GM12878 (cell line): ENCODE data around the gene OLFM1. TPM values are rescaled to one million over a fixed set of nuclear protein-coding genes. Genes with fewer than 3 reads are reported as not detected.

Experiments
- ATAC-seq: fragments of 200-7000 bp; cut with Tn5 transposase; 3 replicates; pipeline ENCODE4 v1.9.1; 2020; ENCODE audit warnings: mild to moderate bottlenecking, moderate library complexity
- BruUV-seq: library from RNA; stranded (reverse); fragments of 400-500 nt; replicated peaks from 2 replicates; lab custom pipeline; 2021; lab: Mats Ljungman, UMichigan
- CTCF ChIA-PET: fragments of 300-600 bp; sonication (Branson Sonifier 250); formaldehyde crosslinking; extraction: SDS; loops from one replicate; lab custom pipeline; 2021; ENCODE audit warnings: inconsistent platforms; lab: Yijun Ruan, JAX
- POLR2A ChIA-PET: fragments of 350-600 bp; formaldehyde crosslinking; extraction: SDS; loops from one replicate; lab custom pipeline; 2021; ENCODE audit warnings: inconsistent platforms; lab: Charles Lee
- RAD21 ChIA-PET: fragments of 300-600 bp; sonication (Branson Sonifier 250); formaldehyde crosslinking; loops from one replicate; lab custom pipeline; 2023; ENCODE audit warnings: antibody characterized with exemption; ENCODE audit not compliant: unreplicated experiment; lab: Charles Lee
- SMC1A ChIA-PET: fragments of 300-600 bp; sonication (Branson Sonifier 250); formaldehyde crosslinking; loops from one replicate; lab custom pipeline; 2023; ENCODE audit not compliant: unreplicated experiment, uncharacterized antibody; lab: Charles Lee
- DNase-seq: peaks from one replicate; pipeline ENCODE4 v3.0.0-alpha.2; 2011; ENCODE audit warnings: low read depth, low spot score
- FAIRE-seq: peaks from 3 replicates; lab custom pipeline; 2011; peaks lifted over from hg19 to GRCh38; lab: Jason Lieb, UNC
- H2AFZ ChIP-seq: 2 replicates; pipeline ENCODE4 v1.6.0; 2011; ENCODE audit warnings: low read depth, low read length, control low read depth; ENCODE audit not compliant: control insufficient read depth
- H3K27ac ChIP-seq: 2 replicates; pipeline ENCODE4 v1.5.1; 2011; ENCODE audit warnings: control low read depth; ENCODE audit not compliant: control insufficient read depth, insufficient read depth
- H3K27me3 ChIP-seq, 2 experiments: replicated peaks in 1 of 2; 2 replicates each; pipeline versions ENCODE4 v1.6.0 to v1.6.1; 2011; ENCODE audit warnings: low read length in 1 of 2; ENCODE audit not compliant: control insufficient read depth in 2 of 2, insufficient read depth in 2 of 2
- H3K36me3 ChIP-seq, 2 experiments: 2 replicates each; pipeline ENCODE4 v1.5.1; 2011; ENCODE audit warnings: low read length in 1 of 2; ENCODE audit not compliant: control insufficient read depth in 2 of 2, insufficient read depth in 2 of 2
- H3K4me1 ChIP-seq: 2 replicates; pipeline ENCODE4 v1.6.1; 2011; ENCODE audit warnings: mild to moderate bottlenecking, low read length, moderate library complexity, mixed read lengths; ENCODE audit not compliant: control insufficient read depth, insufficient read depth
- H3K4me2 ChIP-seq: 2 replicates; pipeline ENCODE4 v1.6.0; 2011; ENCODE audit warnings: control low read depth; ENCODE audit not compliant: control insufficient read depth, insufficient read depth
- H3K4me3 ChIP-seq: fragments of 200-600 bp; sonication (generic); 2 replicates; pipeline ENCODE4 v1.5.1; 2016
- H3K79me2 ChIP-seq: 2 replicates; pipeline ENCODE4 v1.6.0; 2011; ENCODE audit warnings: low read length; ENCODE audit not compliant: control insufficient read depth, insufficient read depth
- H3K9ac ChIP-seq: 2 replicates; pipeline ENCODE4 v1.8.0; 2011; ENCODE audit warnings: low read length, control low read depth, mixed read lengths; ENCODE audit not compliant: control insufficient read depth, insufficient read depth
- H3K9me3 ChIP-seq: replicated peaks from 3 replicates; pipeline ENCODE4 v1.5.1; 2011; ENCODE audit warnings: mild to moderate bottlenecking, low read length; ENCODE audit not compliant: control insufficient read depth, insufficient read depth
- H4K20me1 ChIP-seq: 2 replicates; pipeline ENCODE4 v1.6.0; 2011; ENCODE audit not compliant: control insufficient read depth, insufficient read depth
- ASH2L ChIP-seq: fragments of 300-600, 200-600 bp; sonication (generic); IDR thresholded peaks from 2 replicates; pipeline ENCODE4 v1.6.1; 2017; ENCODE audit warnings: low read depth, mild to moderate bottlenecking, borderline replicate concordance
- BMI1 ChIP-seq: fragments of 450-650 bp; IDR thresholded peaks from 2 replicates; pipeline ENCODE4 v1.6.1; 2016; ENCODE audit warnings: mild to moderate bottlenecking, moderate library complexity, borderline replicate concordance
- EGR1 ChIP-seq, 2 experiments: IDR thresholded peaks; 1 replicate in 1 of 2; 2 replicates in 1 of 2; pipeline ENCODE4 v1.6.1; 2011 to 2012; ENCODE audit warnings: low read depth in 2 of 2, low read length in 2 of 2, borderline replicate concordance in 1 of 2, mild to moderate bottlenecking in 1 of 2, moderate library complexity in 1 of 2
- IKZF1 ChIP-seq: fragments of 450-650 bp; conservative IDR thresholded peaks from 2 replicates; pipeline ENCODE4 v1.6.1; 2017; ENCODE audit warnings: antibody characterized with exemption, mild to moderate bottlenecking
- KAT2A ChIP-seq: conservative IDR thresholded peaks from 2 replicates; pipeline ENCODE4 v1.6.1; 2011; ENCODE audit warnings: low read depth, low read length; ENCODE audit not compliant: control insufficient read depth
- LARP7 ChIP-seq: fragments of 450-650 bp; IDR thresholded peaks from 2 replicates; pipeline ENCODE4 v1.6.1; 2017; ENCODE audit warnings: mild to moderate bottlenecking
- POLR2AphosphoS2 ChIP-seq: IDR thresholded peaks from 2 replicates; pipeline ENCODE4 v1.6.1; 2011; ENCODE audit warnings: low read depth, mild to moderate bottlenecking, low read length, improper control_type of control experiment, moderate library complexity
- RBBP5 ChIP-seq: fragments of 200-600 bp; sonication (generic); conservative IDR thresholded peaks from 2 replicates; pipeline ENCODE4 v1.6.1; 2016
- WGBS: methylation state at CpG from one replicate; pipeline ENCODE4 v1.1.6; 2016; ENCODE audit warnings: low lambda C conversion rate; ENCODE audit not compliant: insufficient replicate concordance, insufficient coverage; ENCODE audit errors: missing lambda C conversion rate; 5-methylcytosine and 5-hydroxymethylcytosine counted together
- in situ Hi-C: fragments of 300-500 bp; cut with MboI; formaldehyde crosslinking; loops from 9 replicates; pipeline ENCODE4 v1.14.3; 2018; ENCODE audit warnings: mixed read lengths
- intact Hi-C: fragments of 100-400 bp; cut with micrococcal nuclease; formaldehyde crosslinking; loops from one replicate; pipeline ENCODE4 v1.14.2; 2022; ENCODE audit not compliant: unreplicated experiment
- polyA plus RNA-seq, 11 experiments: library from polyadenylated mRNA; depleted of rRNA in 4 of 11; unstranded in 6 of 11; stranded (reverse) in 5 of 11; fragments of >200 nt; fragmentation: Nextera tagmentation in 4 of 11; fragmentation: Illumina TruSeq in 1 of 11; extraction: Ambion mirVana in 4 of 11; extraction: Trizol in 1 of 11; gene quantifications; 1 replicate in 1 of 11; 2 replicates in 10 of 11; pipeline versions ENCODE4 v1.2.1 to v1.2.3, GENCODE V29; 2011 to 2016; ENCODE audit warnings: inconsistent platforms in 2 of 11, missing spikeins in 2 of 11, low read depth in 1 of 11
- total RNA-seq, 4 experiments: library from RNA; depleted of rRNA in 3 of 4; stranded (reverse); fragments of >200 nt in 3 of 4; fragmentation: Illumina TruSeq in 1 of 4; extraction: Trizol in 1 of 4; gene quantifications; 2 replicates each; pipeline versions ENCODE4 v1.2.1 to v1.2.3, GENCODE V29; 2013 to 2021
- TF ChIP-seq, protein P1 (sequence below): fragments of 450-650 bp; IDR thresholded peaks from 2 replicates; pipeline ENCODE4 v1.6.1; 2017; ENCODE audit warnings: mild to moderate bottlenecking
- TF ChIP-seq, protein P2 (sequence below): IDR thresholded peaks from 2 replicates; pipeline ENCODE4 v1.6.1; 2011; ENCODE audit warnings: borderline replicate concordance, low read depth, mild to moderate bottlenecking, moderate library complexity, mixed read lengths, low read length; ENCODE audit not compliant: insufficient read depth; ENCODE audit errors: extremely low read length

The OLFM1 gene
- total and polyA plus RNA-seq, 10 of the 15 experiments (the other 5 are each of a cell fraction or from before 2014, with no cell fraction given) = not detected

DNA sequence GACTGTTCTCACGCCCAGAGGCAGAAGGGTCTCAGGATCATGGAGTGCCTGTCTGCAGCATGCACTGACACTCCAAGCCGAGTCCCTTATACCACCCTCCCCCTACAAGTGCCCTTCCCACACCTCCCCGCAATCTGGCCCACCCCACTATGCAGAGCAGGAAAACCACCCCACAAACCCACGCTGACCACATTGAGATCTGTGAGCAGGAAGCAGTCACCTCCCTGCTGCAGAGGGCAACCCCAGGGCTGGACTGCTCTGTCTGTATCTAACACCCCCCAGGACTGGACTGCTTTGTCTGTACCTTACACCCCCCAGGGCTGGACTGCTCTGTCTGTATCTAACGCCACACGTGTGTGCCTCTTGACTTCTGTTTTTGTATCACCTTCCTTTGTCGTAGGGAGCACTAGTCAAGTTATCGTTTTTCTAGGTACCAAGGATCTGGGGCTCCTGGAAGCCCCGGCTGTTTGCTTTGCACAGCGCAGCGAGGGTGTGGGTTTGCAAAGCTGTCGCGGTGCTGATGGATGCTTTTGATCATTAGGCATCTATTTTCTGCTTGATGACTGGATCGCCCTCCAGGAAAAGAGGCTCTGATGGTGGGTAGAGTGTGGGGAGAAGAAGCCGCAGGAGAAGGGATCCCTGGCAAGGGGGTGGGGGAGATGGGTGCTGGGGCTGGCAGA lies 21.5 kb downstream of the OLFM1 start (continued):
- TF ChIP-seq ASH2L = no peak
- TF ChIP-seq, protein P1, sequence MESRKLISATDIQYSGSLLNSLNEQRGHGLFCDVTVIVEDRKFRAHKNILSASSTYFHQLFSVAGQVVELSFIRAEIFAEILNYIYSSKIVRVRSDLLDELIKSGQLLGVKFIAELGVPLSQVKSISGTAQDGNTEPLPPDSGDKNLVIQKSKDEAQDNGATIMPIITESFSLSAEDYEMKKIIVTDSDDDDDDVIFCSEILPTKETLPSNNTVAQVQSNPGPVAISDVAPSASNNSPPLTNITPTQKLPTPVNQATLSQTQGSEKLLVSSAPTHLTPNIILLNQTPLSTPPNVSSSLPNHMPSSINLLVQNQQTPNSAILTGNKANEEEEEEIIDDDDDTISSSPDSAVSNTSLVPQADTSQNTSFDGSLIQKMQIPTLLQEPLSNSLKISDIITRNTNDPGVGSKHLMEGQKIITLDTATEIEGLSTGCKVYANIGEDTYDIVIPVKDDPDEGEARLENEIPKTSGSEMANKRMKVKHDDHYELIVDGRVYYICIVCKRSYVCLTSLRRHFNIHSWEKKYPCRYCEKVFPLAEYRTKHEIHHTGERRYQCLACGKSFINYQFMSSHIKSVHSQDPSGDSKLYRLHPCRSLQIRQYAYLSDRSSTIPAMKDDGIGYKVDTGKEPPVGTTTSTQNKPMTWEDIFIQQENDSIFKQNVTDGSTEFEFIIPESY = no peak
- no peak for TF ChIP-seq LARP7
- no peak for TF ChIP-seq RBBP5

DNA sequence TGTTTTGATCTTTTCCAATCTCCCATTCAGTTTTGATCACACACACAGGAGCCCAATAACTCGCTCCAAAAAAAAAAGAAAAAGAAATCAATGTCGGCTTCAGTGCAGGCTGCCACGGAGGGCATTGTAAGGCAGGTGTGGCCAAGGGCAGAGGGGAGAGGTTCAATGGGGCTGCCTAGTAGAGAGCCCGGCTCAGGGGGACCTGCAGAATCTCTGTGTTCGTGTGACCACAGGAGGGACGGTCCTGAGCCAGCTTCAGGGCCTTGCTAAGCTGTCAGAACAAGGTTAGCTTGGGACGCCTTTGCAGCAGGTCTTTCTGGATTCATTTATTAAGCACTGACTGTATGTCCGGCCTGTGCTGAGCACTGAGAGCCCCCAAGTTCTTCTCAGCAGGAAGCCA lies 22.2 kb downstream of the OLFM1 start:
- Histone ChIP-seq H2AFZ (no peak overlapping the region), H3K79me2 (no peaks in the 10 kb centered on the region), H3K9me3 (no peaks in the 10 kb centered on the region), H3K4me1 (no peaks in the 10 kb centered on the region), H3K4me3 (no peak overlapping the region), H3K4me2 (no peak overlapping the region), H3K27me3 (peaks cover 0 to 5% of the 10 kb centered on the region in 2 experiments; a peak in 3 of 4 replicates), H3K9ac (no peak overlapping the region), H3K36me3 (no peaks in the 10 kb centered on the region), H4K20me1 (no peaks in the 10 kb centered on the region), H3K27ac (no peak overlapping the region)
- no peak for DNase-seq
- intact Hi-C loops = no loop called here
- ChIA-PET RAD21 (no interaction called here), POLR2A (no interaction called here), SMC1A (no interaction called here), CTCF (no interaction called here)
- ATAC-seq = no peak
- in situ Hi-C loops = no loop called here
- TF ChIP-seq IKZF1 (no peak), BMI1 (no peak), EGR1 (IDR thresholded peaks at IDR 0.05; ENCODE audit: borderline replicate concordance in 1 of 2, low read depth in 2 of 2, low read length in 2 of 2) (no peak), KAT2A (no peak), POLR2AphosphoS2 (no peak)
- TF ChIP-seq, protein P2, sequence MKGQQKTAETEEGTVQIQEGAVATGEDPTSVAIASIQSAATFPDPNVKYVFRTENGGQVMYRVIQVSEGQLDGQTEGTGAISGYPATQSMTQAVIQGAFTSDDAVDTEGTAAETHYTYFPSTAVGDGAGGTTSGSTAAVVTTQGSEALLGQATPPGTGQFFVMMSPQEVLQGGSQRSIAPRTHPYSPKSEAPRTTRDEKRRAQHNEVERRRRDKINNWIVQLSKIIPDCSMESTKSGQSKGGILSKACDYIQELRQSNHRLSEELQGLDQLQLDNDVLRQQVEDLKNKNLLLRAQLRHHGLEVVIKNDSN = no peak
- 11% methylated on average over 8 of the region's 8 CpGs for WGBS
- no peak for FAIRE-seq
- no TSS peak for BruUV-seq
